Hematopoietic multipotent progenitor cell (in vitro differentiated cells): Measurements from ENCODE around the gene SUSD6. TPM values are rescaled to one million over a fixed set of nuclear protein-coding genes. Genes with fewer than 3 reads are reported as not detected.
"Not testable (repeated sequence)": the region's sequence is repeated elsewhere in the genome, so short reads cannot be mapped to it uniquely, and the experiment has no call there.

ENCODE experiments used
- DNase-seq, 3 donors: peaks; one replicate each; pipeline ENCODE4 v3.0.0-alpha.2; 2011 to 2015; ENCODE audit warnings: low read depth in 2 of 3, low spot score in 2 of 3
- total RNA-seq: library from RNA; depleted of rRNA; stranded (reverse); fragments of >200 nt; gene quantifications from one replicate; pipeline ENCODE4 v1.2.3, GENCODE V29; 2012

Gene SUSD6
- total RNA-seq, 1 donor: 23.4 TPM

DNA sequence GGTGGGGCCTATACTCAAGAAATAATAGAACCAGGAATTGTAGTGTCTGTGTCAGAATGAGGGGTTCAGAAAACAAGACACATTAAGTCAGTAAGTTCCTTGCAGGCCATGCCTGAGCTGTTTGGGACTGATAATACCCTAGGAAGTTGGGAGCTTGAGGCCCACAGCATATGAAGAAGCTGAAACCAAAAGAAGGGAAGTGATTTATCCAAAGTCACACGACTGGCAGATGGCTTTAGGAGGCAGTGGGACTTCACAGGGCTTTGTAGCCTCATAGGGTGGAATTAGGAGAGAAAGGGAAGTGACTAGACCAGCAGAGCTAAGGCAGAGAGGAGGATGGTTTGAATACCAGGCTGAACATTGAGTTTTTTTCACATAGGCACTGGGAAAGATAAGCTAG is 99.0 kb downstream of the SUSD6 start:
- no peak for DNase-seq

DNA sequence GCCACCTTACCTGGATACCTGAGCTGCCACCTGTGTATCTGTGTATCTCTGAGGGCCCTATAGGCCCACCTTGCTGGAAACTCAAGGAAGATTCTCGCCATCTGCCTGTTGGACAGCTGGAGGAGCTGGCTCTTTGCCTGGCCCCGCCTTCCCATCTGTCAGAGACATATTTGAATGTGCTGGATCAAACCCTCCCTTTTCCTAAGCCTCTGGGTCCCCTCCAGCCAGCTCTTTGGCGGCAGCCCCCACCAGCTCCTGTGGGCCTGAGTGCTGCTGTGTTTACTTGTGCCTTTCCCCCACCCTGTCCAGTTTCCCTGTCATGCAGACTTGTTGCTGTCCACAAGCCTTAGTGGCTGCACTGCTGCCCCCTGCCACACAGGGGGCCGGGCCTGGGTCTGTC is 99.7 kb downstream of the SUSD6 start:
- DNase-seq: no peak

DNA sequence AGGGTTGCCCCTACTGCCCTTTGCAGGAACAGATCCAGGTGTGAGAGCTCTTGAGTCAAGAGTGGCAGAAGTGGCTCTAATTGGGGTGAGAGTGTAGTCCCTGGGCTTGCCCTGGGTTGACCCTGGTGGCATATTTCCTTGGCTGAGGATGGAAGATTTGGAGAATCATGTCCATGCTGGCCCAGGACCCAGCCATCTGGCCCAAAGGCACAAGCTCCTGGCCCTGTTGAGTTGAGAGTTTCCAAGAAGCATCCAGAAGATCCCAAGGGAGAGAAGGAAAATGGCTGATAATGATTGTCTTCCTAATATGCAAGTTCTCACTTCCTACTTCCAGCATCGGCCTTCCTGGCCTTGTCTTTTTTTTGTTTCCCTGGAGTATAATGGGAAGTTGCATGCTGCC is 100.1 kb downstream of the SUSD6 start:
- no peak for DNase-seq

DNA sequence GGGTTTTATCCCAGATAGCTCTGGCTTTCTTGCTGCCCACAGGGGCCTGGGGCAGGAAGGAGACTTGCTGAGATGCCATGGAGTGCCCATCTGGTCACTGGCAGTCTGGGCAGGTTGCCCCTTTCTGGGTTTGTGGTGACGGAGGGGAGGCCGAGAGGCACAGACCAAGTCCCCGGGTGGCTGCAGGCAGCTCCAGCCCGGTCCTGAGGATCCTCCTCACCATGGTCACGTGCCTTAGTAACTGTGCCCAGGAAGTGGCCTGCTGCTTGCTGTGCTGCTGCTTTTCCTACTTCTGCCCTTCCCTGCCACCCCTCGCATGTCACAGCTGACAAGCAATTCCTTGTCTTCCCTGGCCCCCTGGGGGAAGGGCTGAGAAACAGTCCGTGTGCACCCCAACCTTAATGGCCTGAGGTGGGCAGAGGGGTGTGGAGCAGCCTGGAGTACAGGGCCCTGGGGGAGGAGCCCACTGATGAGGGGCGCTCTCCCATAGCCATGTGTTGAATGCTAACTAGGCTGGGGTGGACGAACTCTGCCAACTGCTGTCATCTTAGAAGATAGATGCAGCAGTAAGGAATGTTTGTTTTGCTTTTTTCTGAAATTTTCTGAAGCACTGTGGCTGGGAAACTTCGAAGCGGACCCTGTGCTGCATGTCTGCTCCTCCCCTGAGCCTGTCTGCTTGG is 100.6 kb downstream of the SUSD6 start:
- no peak for DNase-seq

DNA sequence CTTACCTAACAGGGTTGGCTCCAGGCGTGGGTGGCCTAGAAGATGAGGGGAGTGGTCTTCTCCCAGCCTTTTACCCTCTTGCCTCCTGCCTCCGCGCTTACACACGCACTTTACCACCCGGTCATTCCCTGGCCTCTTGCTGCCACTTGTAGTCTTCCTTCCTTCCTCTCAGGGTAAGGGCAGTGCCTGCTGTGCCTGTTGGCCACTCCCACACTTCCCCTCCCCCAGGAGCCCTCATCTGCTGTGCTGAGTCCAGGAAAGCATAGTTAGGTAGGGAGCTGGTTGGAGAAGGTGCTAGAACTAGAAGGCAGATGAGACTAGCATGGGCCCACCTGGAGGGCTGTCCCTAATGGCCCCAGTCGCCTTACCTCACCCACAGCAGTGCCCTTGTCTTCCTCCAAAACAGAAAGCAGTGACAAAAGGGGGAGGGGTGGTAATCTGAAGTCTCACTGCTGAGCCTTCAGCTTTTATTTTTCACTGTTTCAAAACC is 101.2 kb downstream of the SUSD6 start:
- peak in 1 of 3 donors; percentile 52 for DNase-seq

DNA sequence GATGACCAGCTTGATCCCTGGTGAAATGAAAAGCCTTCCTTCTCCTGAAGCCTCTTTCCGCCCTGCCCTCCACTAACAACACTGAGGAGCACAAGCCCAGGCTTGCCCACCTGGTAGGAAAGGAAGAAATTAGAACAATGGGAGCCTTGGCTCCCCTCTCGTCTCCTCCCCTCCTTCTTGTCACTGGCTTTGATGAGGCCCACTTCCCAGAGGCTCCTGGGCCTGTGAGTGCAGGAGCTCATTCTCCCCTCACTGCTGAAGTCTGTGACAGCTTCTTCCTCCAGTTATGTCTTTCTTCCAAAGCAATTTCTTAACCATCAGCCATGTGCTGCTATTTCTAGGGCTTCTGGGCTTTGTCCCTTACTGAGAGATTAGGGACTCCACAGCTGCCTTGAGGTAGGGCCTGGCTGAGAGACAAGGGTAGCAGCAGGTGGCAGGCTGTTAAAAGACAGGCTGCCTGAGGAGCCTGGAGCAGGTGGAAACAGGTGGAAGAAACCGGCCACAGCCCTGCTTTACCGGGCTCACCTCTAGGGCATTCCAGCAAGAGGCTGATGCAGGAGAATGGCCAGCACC is 101.9 kb downstream of the SUSD6 start:
- DNase-seq: no peak

DNA sequence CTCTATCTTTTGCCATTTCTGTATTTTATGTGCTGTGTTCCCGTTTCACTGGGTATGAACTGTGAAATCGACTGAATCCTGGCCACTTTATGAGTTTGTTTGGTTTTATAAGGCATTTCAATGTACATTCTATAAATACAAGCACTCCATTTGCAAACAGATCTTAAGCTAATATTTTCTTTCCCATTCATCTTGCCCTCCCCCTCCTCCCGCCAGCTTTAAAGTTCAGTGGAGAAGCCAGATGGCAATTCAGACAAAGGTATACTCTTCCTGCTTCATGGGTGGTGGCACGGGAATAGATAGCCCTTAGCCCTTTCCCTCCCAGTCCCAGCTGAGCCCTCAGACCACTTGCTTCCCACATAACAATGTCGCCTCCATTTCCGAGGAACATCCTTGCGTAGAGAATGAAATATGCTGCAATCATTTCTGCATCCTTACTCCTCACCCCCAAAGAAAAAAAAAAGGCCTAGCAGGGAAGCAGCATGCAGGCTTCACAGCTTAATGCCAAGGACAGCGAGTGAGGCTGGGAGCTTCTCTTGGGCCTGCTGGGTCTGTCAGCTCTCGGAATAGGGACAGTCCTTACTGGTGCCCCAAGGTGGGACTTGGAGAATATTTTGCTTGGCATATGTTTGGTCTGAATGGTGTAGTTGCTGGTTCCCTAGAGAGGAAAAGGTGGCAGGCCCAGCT is 102.7 kb downstream of the SUSD6 start:
- DNase-seq: no peak

DNA sequence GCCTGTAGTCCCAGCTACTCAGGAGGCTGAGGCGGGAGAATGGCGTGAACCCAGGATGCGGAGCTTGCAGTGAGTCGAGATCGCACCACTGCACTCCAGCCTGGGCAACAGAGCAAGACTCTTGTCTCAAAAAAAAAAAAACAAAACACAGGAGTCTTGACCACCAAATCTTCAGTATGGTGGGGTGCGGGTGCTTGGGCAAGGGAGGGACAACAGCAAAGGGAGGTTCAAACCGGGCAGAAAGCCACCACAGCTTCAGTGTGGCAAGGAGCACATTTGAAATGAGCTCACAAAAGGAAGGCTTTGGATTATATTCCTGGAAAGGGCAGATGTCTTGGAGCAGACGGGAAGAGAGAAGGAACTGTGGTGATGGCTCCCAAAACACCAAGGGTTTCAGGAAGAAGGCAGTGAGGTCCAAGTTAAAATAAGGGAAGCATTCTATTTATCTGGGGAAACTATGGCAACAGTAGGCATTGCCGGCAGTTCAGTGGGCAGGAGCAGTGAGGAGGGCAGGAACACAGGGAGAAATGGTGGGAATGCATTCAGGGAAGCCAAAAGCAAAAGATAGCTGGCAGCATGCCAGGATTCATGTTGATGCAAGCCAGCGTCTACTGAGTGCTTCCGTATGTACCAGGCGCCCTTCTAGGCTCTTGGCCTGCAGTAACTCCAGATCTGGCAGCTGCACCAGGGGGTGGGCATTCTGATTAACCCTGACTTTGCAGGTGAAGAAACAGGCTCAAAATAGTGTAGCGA is 104.5 kb downstream of the SUSD6 start:
- peak in 1 of 3 donors; percentile 33 for DNase-seq

DNA sequence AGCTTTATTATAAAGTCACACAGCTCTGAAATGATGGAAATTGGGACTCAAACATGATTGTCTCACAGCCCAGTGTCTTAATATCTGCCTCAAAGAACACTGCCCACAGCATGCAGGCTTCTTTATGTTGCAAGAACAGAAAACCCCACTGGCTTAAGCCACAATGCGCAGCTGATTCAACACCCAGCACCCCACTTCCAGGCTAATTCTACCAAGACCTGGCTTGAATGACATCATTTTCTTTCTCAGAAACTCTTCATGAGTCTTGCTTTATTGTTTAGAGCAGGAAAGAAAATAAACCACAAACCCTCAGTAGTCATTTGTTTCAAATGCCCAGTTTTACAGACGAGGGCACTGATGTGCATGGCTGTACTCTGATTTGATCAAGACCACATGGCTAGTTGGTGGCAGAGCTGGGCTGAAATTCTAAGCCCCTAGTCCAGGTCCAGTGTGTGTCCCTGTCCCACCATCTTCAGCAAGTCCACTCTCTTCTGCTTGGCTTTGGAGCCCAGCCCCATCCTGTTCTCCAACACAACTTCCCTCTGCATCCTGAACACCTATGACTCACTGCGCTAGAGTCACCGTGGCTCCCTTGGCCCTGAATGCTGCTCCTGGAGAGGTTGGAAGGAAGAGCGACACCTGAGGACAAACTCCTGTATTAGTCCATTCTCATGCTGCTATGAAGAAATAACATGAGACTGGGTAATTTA is 105.2 kb downstream of the SUSD6 start:
- peak in 2 of 3 donors; percentile 66 to 80 for DNase-seq

DNA sequence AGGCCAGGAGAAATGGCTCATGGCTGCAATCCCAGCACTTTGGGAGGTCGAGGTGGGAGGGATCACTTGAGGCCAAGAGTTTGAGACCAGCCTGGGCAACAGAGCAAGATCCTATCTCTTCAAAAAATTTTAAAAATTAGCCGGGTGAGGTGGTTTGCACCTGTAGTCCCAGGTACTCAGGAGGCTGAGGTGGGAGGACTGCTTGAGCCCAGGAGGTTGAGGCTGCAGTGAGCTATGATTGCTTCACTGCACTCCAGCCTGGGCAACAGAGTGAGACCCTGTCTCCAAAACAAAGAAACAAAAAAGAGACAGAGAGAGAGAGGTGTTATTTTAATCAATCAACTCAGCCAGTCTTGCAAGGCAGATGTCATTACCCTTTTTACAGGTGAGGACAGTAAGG is 107.2 kb downstream of the SUSD6 start:
- DNase-seq: not testable (repeated sequence)

DNA sequence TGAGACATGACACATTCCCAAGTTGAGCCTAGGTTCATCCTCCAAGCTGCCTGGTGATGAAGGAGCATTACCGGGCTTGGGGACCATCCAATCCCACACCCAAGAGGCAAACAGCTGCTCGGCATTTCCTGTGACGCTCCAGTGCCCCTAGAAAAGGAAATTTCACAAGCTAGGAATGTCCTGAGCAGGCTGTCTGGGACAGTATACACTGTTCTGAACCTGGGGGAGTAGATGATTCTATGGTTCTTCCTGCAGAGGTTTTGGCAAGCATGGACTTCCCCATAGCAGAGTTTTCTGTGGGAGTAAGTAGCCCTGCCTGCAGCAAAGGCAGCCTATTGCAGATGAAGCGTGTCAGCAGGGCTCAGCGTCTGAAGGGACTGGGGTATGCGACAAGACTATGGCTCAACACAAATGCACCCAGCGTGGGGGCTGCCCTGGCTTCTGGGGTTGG is 108.1 kb downstream of the SUSD6 start:
- DNase-seq: peak in 1 of 3 donors; percentile 26

DNA sequence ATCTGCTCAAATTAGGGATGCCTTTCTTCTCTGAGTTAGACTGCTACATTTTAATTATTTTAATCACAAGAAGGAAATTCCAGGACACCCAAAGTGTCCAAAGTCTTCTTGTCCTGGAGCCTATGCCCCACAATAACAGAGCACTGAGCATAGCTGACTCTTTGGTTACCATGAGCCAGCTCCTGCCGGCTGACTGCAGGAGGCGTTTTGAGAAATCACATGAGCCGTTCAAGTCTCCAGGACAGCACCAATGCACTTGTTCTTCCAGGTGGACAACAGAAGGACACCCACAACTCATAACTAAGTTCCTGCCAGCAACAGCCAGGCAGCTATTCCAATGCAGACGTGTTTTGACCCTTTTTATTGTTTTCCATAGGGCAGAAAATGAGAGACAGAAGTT is 109.5 kb downstream of the SUSD6 start:
- DNase-seq: no peak

DNA sequence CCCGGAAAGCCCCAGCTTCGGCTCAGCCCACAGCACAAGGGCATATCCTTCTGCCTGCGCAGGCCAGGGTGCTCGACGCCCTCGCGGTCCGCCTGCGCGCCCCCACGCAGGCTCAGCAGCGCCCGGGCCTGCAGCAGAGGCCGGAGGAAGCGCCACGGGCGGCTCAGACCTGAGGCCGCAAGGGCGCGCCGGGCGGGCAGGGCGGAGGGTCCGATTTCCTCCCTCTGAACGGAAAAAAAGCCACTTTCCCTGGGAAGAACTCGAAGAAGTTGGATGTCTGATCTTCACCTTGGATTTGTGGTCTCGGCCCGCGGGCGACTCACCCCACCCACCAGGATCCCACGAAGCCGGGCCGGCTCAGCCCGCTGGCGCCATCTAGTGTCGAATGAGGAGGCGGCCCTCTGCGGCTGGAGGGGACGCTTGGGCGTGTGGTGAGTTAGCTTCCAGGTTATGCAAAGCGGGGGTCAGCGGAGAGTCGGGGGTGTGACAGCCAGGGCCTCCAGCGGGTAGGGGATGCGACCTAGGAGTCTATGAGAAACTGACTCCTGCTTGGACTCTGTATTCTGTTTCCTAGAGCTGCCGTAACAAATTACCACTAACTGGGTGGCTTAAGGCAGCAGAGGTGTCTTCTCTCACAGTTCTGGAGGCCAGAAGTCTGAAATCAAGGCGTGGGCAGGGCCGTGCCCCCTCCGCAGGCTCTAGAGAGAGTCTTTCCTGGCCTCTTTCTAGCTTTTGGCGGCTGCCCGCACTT is 115.5 kb downstream of the SUSD6 start:
- peak; percentile 78 to 88 (median 78) for DNase-seq

DNA sequence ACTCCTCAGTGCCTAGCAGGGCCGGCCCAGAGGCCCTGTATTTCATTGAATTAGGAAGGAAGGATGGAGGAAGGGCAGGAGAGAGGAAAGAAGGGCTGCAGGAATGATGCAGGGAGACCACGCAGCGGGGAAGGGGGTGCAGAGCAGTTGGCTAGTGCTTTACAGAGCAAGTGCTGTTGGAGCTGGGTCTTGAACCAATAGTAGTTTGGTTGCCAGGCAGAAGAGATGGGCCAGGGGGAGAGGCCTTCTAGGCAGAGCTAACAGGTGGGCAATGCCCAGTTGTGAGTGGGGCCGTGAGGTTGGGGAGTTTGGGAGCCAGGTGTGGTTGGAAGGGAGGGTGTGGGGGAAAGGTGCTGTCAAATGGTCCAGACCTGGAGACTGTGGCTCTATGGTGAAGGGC is 116.5 kb downstream of the SUSD6 start:
- no peak for DNase-seq

DNA sequence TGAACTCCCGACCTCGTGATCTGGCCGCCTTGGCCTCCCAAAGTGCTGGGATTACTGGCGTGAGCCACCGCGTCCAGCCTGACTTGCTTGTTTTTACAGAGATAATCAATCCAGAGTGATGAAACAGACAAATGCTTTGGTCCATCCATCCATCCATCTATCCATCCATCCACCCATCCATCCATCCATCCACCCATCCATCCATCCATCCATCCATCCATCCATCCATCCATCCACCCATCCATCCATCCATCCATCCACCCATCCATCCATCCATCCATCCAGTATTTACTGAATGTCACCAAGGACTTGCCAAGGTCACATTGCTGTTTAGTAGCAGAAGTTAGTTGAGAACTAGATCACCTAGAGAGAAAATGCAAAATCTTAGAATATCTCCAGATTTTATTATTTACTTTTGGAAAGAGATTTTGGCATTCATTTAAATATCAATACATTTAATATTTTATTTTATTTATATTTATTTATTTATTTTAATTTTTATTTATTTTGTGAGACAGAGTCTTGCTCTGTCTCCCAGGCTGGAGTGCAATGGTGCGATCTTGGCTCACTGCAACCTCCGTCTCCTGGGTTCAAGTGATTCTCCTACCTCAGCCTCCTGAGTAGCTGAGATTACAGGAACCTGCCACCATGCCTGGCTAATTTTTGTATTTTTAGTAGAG is 120.7 kb downstream of the SUSD6 start:
- DNase-seq: not testable (repeated sequence)

DNA sequence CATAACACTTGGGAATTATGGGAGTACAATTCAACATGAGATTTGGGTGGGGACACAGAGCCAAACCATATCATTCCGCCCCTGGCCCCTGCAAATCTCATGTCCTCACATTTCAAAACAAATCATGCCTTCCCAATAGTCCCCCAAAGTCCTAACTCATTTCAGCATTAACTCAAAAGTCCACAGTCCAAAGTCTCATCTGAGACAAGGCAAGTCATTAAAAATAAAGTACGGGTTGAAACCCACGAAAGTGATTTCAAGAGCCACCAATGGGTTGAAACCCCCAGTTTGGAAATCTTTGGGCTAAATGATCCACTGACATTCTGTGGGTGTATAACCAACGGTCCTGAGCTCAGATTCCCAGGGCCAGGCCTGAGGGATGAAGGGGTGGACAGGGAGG is 125.0 kb downstream of the SUSD6 start:
- DNase-seq: not testable (repeated sequence)

DNA sequence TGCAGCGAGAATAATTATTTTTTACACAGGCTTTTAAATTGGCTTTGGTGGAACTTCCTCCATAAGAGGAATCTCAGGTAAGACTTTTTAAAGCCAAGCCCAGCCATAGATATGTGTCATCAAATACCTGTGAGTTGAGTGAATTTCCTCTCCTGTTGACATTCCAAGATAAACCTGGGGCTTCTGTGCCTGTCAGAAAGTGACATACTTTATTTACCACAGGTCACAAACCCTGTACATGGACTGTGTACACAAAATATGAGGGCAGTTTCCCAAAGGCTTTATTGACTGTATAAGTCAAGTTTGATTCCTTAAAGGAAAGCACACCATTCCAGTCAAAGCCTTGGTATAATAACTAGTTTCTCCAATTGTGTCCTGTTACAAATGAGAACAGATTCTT is 129.7 kb downstream of the SUSD6 start:
- no peak for DNase-seq

DNA sequence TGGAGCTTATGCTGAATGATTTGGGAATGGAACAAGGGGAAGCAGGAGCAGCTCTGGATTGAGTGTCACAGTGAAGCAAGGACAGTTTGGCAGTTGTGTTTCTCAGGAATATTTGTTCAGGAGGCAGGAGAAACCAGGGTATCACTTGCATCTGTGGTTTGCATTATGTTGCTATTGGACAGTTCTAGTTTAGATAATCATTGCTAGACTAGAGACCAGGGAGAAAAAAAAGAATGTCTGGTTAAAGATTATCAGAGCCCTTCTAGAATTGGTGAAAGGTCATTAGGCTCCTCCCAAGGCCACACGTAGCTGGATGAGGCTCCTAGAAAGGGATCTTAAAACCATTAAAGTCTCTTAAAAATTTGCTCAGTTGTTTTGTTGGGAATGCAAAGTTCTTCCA is 138.6 kb downstream of the SUSD6 start:
- DNase-seq: no peak

DNA sequence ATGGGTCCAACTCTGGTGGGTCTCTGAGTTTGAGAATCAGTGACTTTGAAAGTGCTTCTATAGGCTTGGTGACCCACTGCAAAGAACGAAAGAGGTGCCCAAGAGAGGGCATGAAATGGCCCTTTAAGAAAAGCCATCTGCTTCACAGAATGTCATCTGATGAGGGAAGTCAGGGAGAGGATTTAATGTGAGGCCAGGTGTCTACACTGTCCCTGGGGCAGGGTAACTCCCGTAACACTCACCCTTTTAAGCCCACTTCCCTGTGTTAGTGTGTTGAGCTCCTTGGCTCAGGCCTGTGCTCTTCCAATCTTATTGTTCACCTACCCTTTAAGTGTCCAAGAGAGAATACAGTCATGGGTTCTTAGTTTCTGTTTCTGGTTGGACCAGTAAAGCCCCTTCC is 139.1 kb downstream of the SUSD6 start:
- DNase-seq: no peak
